ENCODE results near the gene FUNDC2. TPM values are rescaled to one million over a fixed set of nuclear protein-coding genes. Genes with fewer than 3 reads are reported as not detected.

The FUNDC2 gene
- total RNA-seq, 1 donor from 2014 or later, result 43.7 TPM

GRCh38 chrX:155071694-155072280 is 45.1 kb downstream of the FUNDC2 start:
- no peak for TF ChIP-seq CTCF (IDR thresholded peaks at IDR 0.05; ENCODE audit: insufficient read depth, low read length, poor library complexity, severe bottlenecking)
- no peak for DNase-seq (ENCODE audit: low read depth)
- Histone ChIP-seq H3K4me3 (ENCODE audit: low read depth, low read length) (peak overlapping the region; percentile 73), H3K36me3 (ENCODE audit: control insufficient read depth, insufficient read depth, low read length) (no peaks in the 10 kb centered on the region), H3K27me3 (ENCODE audit: control insufficient read depth, insufficient read depth, low read length) (no peaks in the 10 kb centered on the region)

- TF ChIP-seq CTCF (IDR thresholded peaks at IDR 0.05; ENCODE audit: insufficient read depth, low read length, poor library complexity, severe bottlenecking), result peak; percentile 50
- Histone ChIP-seq H3K4me3 (ENCODE audit: low read depth, low read length) (no peak overlapping the region), H3K36me3 (ENCODE audit: control insufficient read depth, insufficient read depth, low read length) (no peaks in the 10 kb centered on the region), H3K27me3 (ENCODE audit: control insufficient read depth, insufficient read depth, low read length) (no peaks in the 10 kb centered on the region)
- DNase-seq (ENCODE audit: low read depth), result no peak
Measured at GRCh38 chrX:155086202-155086840, 59.7 kb downstream of the FUNDC2 start.

GRCh38 chrX:155086961-155087735 is 60.5 kb downstream of the FUNDC2 start:
- no peak for TF ChIP-seq CTCF (IDR thresholded peaks at IDR 0.05; ENCODE audit: insufficient read depth, low read length, poor library complexity, severe bottlenecking)
- Histone ChIP-seq H3K4me3 (ENCODE audit: low read depth, low read length) (no peak overlapping the region), H3K27me3 (ENCODE audit: control insufficient read depth, insufficient read depth, low read length) (no peaks in the 10 kb centered on the region), H3K36me3 (ENCODE audit: control insufficient read depth, insufficient read depth, low read length) (no peaks in the 10 kb centered on the region)
- DNase-seq (ENCODE audit: low read depth), result no peak

GRCh38 chrX:155094468-155095061 is 67.9 kb downstream of the FUNDC2 start:
- DNase-seq (ENCODE audit: low read depth), result no peak
- TF ChIP-seq CTCF (IDR thresholded peaks at IDR 0.05; ENCODE audit: insufficient read depth, low read length, poor library complexity, severe bottlenecking), result peak; percentile 53
- Histone ChIP-seq H3K4me3 (ENCODE audit: low read depth, low read length) (no peak overlapping the region), H3K27me3 (ENCODE audit: control insufficient read depth, insufficient read depth, low read length) (no peaks in the 10 kb centered on the region), H3K36me3 (ENCODE audit: control insufficient read depth, insufficient read depth, low read length) (no peaks in the 10 kb centered on the region)

- DNase-seq (ENCODE audit: low read depth), result no peak
- Histone ChIP-seq H3K27me3 (ENCODE audit: control insufficient read depth, insufficient read depth, low read length) (no peaks in the 10 kb centered on the region), H3K4me3 (ENCODE audit: low read depth, low read length) (no peak overlapping the region), H3K36me3 (ENCODE audit: control insufficient read depth, insufficient read depth, low read length) (no peaks in the 10 kb centered on the region)
- TF ChIP-seq CTCF (IDR thresholded peaks at IDR 0.05; ENCODE audit: insufficient read depth, low read length, poor library complexity, severe bottlenecking), result no peak
Measured at GRCh38 chrX:155105919-155106318, 79.3 kb downstream of the FUNDC2 start.
